Chondrocyte (in vitro differentiated cells): ENCODE results near the gene GRHL1. TPM values are rescaled to one million over a fixed set of nuclear protein-coding genes. Genes with fewer than 3 reads are reported as not detected.

Experiments
- DNase-seq: peaks from one replicate; pipeline ENCODE4 v3.0.0; 2021; ENCODE audit warnings: mixed read lengths, low spot score
- H3K27ac Mint-ChIP-seq: one replicate; pipeline ENCODE4 v1.8.0; 2021; ENCODE audit warnings: mild to moderate bottlenecking, moderate library complexity, mixed read lengths; ENCODE audit not compliant: unreplicated experiment
- H3K27me3 Mint-ChIP-seq: 2 replicates; pipeline ENCODE4 v1.8.0; 2021; ENCODE audit warnings: low read depth, mixed read lengths
- H3K36me3 Mint-ChIP-seq: 2 replicates; pipeline ENCODE4 v1.8.0; 2021; ENCODE audit warnings: low read depth, mixed read lengths
- H3K4me1 Mint-ChIP-seq: 2 replicates; pipeline ENCODE4 v1.8.0; 2021; ENCODE audit warnings: low read depth, mild to moderate bottlenecking, mixed read lengths
- H3K4me3 Mint-ChIP-seq: one replicate; pipeline ENCODE4 v1.8.0; 2021; ENCODE audit warnings: mild to moderate bottlenecking, moderate library complexity, mixed read lengths; ENCODE audit not compliant: unreplicated experiment
- H3K9me3 Mint-ChIP-seq: 2 replicates; pipeline ENCODE4 v1.8.0; 2021; ENCODE audit warnings: low read depth, mixed read lengths
- CTCF ChIP-seq: fragments of 200-600 bp; sonication (generic); IDR thresholded peaks from 2 replicates; pipeline ENCODE4 v1.5.0; 2021; ENCODE audit warnings: antibody characterized with exemption, mild to moderate bottlenecking, moderate library complexity
- total RNA-seq: library from RNA; stranded (reverse); gene quantifications from 3 replicates; pipeline ENCODE4 v1.2.1, GENCODE V29; 2021

GRHL1 gene
- total RNA-seq, 1 donor from 2014 or later: 0.42 TPM

DNA sequence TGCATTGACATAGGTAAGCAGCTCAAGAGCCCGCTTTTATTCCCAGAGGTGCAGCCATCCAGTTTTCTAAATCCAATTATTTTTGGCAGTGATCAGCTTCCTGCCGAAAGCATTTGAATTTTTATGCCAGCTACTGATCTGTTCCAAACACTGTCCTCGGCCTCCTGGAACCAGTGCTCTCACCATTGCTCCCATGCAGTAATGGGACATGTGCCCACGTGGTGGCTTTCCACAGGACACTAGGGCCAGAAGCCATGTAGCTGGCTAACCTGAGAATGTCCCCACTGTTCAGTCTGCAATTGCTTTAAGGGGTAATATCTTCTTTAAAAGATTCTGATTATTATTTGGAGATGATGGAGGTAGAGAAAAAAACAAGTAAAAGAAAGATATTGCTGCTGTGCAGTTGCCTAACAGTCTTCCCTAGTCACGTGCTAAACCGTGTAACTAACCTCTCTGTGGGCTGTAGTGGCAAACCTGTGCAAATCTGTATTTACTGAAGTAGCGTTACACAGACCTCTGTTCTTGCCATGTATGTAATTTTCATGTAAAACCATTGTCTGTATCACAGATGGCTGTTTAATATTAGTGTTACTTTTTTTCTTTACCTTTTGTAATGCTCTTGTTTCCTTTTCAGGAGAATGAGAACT is 13.0 kb downstream of the GRHL1 start:
- no peaks in the 10 kb centered on the region for H3K9me3 Mint-ChIP-seq
- no peaks in the 10 kb centered on the region for H3K4me1 Mint-ChIP-seq
- no peak for TF ChIP-seq CTCF
- H3K36me3 Mint-ChIP-seq: no peaks in the 10 kb centered on the region
- H3K27me3 Mint-ChIP-seq: no peaks in the 10 kb centered on the region
- H3K27ac Mint-ChIP-seq: no peak overlapping the region
- no peak overlapping the region for H3K4me3 Mint-ChIP-seq
- no peak for DNase-seq

GRCh38 chr2:9965119-9965822 is 13.8 kb downstream of the GRHL1 start:
- DNase-seq: no peak
- H3K4me3 Mint-ChIP-seq: no peak overlapping the region
- no peaks in the 10 kb centered on the region for H3K36me3 Mint-ChIP-seq
- H3K9me3 Mint-ChIP-seq: no peaks in the 10 kb centered on the region
- no peak for TF ChIP-seq CTCF
- no peak overlapping the region for H3K27ac Mint-ChIP-seq
- H3K27me3 Mint-ChIP-seq: no peaks in the 10 kb centered on the region
- H3K4me1 Mint-ChIP-seq: no peaks in the 10 kb centered on the region

- Mint-ChIP-seq H3K9me3 (no peaks in the 10 kb centered on the region), H3K27ac (no peak overlapping the region), H3K36me3 (no peaks in the 10 kb centered on the region), H3K27me3 (no peaks in the 10 kb centered on the region), H3K4me1 (peaks cover 2% of the 10 kb centered on the region), H3K4me3 (no peak overlapping the region)
- no peak for DNase-seq
- TF ChIP-seq CTCF: no peak
These were observed 15.1 kb downstream of the GRHL1 start for GRCh38 chr2:9966491-9967022.

DNA sequence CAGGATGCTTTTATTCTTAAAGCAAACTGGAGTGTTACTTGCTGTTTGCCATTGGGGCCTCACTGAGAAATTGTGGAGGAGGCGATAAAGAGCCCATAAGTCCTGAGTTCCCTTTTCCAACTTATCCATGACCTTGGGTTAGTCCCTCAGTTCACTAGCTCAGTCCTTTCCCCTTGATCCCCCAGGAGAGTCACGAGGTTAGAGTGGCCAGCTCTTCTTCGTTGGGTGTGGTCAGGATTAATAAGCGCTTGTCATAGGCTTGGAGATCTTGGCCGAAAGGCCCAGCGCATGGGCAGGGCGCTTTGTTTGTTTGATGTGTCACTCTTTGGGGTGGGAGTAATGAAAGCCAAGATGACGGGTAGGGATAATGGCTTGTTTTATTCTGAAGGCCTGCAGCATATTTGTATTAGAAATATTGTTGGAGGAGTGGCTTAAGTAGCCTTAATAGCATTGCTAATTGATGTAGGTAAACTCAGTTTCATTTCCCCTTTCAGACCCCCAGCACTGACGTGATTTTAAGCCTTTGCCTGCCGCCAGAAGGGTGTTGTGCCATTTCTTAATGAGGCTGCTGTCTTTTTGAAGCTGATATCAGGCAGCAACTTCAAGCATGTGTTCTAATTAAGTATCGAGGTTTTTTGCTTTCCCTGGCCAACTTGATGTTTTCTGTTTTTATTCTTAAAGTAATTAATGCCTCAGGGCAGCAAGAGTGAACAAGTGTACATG is 15.7 kb downstream of the GRHL1 start:
- Mint-ChIP-seq H3K27me3 (no peaks in the 10 kb centered on the region), H3K36me3 (no peaks in the 10 kb centered on the region), H3K4me3 (no peak overlapping the region), H3K9me3 (no peaks in the 10 kb centered on the region), H3K4me1 (peaks cover 2% of the 10 kb centered on the region), H3K27ac (no peak overlapping the region)
- no peak for DNase-seq
- no peak for TF ChIP-seq CTCF
